Panc1 (cell line): ENCODE data around the gene GCN1. TPM values are rescaled to one million over a fixed set of nuclear protein-coding genes. Genes with fewer than 3 reads are reported as not detected.

Experiments used
- ATAC-seq: fragments of 200-7000 bp; cut with Tn5 transposase; 2 replicates; pipeline ENCODE4 v1.9.1; 2020; ENCODE audit warnings: mild to moderate bottlenecking, moderate library complexity
- BruUV-seq: library from RNA; stranded (reverse); fragments of 400-500 nt; replicated peaks from 2 replicates; lab custom pipeline; 2021; lab: Mats Ljungman, UMichigan
- CTCF ChIA-PET: fragments of 300-600 bp; sonication (Branson Sonifier 250); formaldehyde crosslinking; loops from one replicate; lab custom pipeline; 2022; ENCODE audit warnings: antibody characterized with exemption; lab: Charles Lee
- POLR2A ChIA-PET: fragments of 300-600 bp; sonication (Branson Sonifier 250); formaldehyde crosslinking; loops from one replicate; lab custom pipeline; 2022; ENCODE audit warnings: antibody characterized with exemption; lab: Charles Lee
- DNase-seq: peaks from one replicate; pipeline ENCODE4 v3.0.0-alpha.2; 2010; ENCODE audit warnings: low read depth, low spot score
- H3K27ac ChIP-seq: 2 replicates; pipeline ENCODE4 v1.5.1; 2011; ENCODE audit warnings: mild to moderate bottlenecking, low read length, inconsistent platforms
- H3K27me3 ChIP-seq: fragments of 200-500 bp; sonication (Bioruptor generic); 2 replicates; pipeline ENCODE4 v1.6.0; 2014; ENCODE audit warnings: low read length, inconsistent platforms; ENCODE audit not compliant: control insufficient read depth, insufficient read depth
- H3K36me3 ChIP-seq: fragments of 200-500 bp; sonication (Bioruptor generic); 2 replicates; pipeline ENCODE4 v1.5.1; 2014; ENCODE audit warnings: inconsistent platforms, mild to moderate bottlenecking, low read length, moderate library complexity; ENCODE audit not compliant: control insufficient read depth, insufficient read depth
- H3K4me1 ChIP-seq: 2 replicates; pipeline ENCODE4 v1.5.1; 2011; ENCODE audit warnings: inconsistent platforms, mild to moderate bottlenecking, low read length, moderate library complexity; ENCODE audit not compliant: control insufficient read depth, insufficient read depth
- H3K4me3 ChIP-seq, 2 experiments: 2 replicates each; pipeline ENCODE4 v1.5.1; 2011 to 2012; ENCODE audit warnings: low read depth in 2 of 2, low read length in 2 of 2, mild to moderate bottlenecking in 2 of 2, inconsistent platforms in 1 of 2, moderate library complexity in 1 of 2
- H3K9me3 ChIP-seq: fragments of 200-500 bp; sonication (Bioruptor generic); 2 replicates; pipeline ENCODE4 v1.5.1; 2014; ENCODE audit warnings: low read depth, mild to moderate bottlenecking, inconsistent platforms, low read length, moderate library complexity; ENCODE audit not compliant: control insufficient read depth, insufficient read depth
- CTCF ChIP-seq: fragments of 450-650 bp; IDR thresholded peaks from 2 replicates; pipeline ENCODE4 v1.5.1; 2017; ENCODE audit warnings: mild to moderate bottlenecking
- POLR2AphosphoS5 ChIP-seq: IDR thresholded peaks from 2 replicates; pipeline ENCODE4 v1.6.1; 2012; ENCODE audit warnings: mild to moderate bottlenecking, low read depth, low read length, moderate library complexity
- SIN3A ChIP-seq: IDR thresholded peaks from 2 replicates; pipeline ENCODE4 v1.6.1; 2012; ENCODE audit warnings: low read depth, mild to moderate bottlenecking, low read length, moderate library complexity, borderline replicate concordance; ENCODE audit not compliant: insufficient read depth
- TCF7L2 ChIP-seq: IDR thresholded peaks from 2 replicates; pipeline ENCODE4 v1.6.1; 2011; ENCODE audit warnings: mild to moderate bottlenecking, low read depth, low read length, inconsistent platforms
- in situ Hi-C: cut with HindIII; loops from 2 replicates; pipeline ENCODE4 v1.10.0; 2016; ENCODE audit warnings: low sequenced_read_pairs, low pct_unique_long_range_greater_than_20kb
- intact Hi-C: fragments of 100-400 bp; cut with micrococcal nuclease; formaldehyde crosslinking; loops from one replicate; pipeline ENCODE4 v1.10.0; 2022; ENCODE audit not compliant: unreplicated experiment
- total RNA-seq: library from RNA; stranded (reverse); gene quantifications from one replicate; pipeline ENCODE4 v1.2.1, GENCODE V29; 2021; ENCODE audit not compliant: unreplicated experiment
- TF ChIP-seq, protein P1 (sequence below), 2 experiments: IDR thresholded peaks; 2 replicates each; pipeline ENCODE4 v1.6.1; 2011 to 2012; ENCODE audit warnings: low read depth in 2 of 2, control low read depth in 1 of 2, low read length in 1 of 2, mild to moderate bottlenecking in 1 of 2, moderate library complexity in 1 of 2; ENCODE audit not compliant: insufficient read depth in 1 of 2

GCN1 gene
- total RNA-seq, 1 experiment from 2014 or later: 175 TPM

DNA sequence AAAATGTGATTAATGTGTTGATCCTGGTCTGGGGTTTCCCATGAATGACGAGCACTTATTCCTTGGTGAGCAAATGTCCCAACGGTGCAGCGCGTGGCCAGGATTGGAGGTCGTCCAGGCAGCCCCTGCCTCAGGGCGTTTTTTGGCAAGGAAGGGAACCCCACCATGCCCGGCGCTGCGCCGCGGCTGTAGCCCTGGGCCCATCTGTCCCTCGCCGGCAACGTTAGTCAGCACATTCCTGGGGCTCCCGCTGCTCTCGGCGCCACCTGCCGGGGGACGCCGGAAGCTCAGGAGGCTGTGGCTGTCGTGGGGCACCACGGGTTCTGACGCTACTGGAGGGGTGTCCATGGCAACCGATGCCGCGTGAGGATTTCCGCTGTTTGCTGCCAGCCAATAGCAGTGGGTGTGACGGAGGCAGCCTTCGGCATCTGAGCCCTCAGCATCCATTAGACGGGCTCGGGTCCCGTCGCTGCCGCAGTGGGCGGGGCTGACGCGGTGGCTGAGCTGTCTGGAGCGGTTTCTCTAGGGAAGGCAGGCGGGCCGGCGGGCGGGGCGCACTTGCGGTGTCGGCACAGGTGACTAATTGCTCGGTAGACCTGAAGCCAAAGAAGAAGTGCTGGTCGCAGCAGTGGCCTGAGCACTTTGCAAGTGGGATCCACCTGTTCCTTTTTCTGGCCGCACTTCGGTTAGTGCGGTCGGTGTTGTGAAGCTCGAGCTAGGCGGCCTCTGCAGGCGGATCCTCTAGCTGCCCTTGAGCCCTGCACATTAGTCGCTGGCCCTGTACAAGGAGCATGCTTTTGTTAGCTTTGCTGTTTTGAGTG lies 107.5 kb downstream of the GCN1 start:
- no peaks in the 10 kb centered on the region for H3K9me3 ChIP-seq
- H3K4me3 ChIP-seq: peak overlapping the region; percentile 45 to 61
- ATAC-seq (peak; percentile 96), DNase-seq (peak; percentile 86)
- TF ChIP-seq POLR2AphosphoS5 (peak; percentile 76; the same call in 1 of the 2 replicates), SIN3A (peak; percentile 92; the same call in 1 of the 2 replicates), TCF7L2 (no peak; the same call in 1 of the 2 replicates), CTCF (peak; percentile 98)
- TF ChIP-seq, protein P1, sequence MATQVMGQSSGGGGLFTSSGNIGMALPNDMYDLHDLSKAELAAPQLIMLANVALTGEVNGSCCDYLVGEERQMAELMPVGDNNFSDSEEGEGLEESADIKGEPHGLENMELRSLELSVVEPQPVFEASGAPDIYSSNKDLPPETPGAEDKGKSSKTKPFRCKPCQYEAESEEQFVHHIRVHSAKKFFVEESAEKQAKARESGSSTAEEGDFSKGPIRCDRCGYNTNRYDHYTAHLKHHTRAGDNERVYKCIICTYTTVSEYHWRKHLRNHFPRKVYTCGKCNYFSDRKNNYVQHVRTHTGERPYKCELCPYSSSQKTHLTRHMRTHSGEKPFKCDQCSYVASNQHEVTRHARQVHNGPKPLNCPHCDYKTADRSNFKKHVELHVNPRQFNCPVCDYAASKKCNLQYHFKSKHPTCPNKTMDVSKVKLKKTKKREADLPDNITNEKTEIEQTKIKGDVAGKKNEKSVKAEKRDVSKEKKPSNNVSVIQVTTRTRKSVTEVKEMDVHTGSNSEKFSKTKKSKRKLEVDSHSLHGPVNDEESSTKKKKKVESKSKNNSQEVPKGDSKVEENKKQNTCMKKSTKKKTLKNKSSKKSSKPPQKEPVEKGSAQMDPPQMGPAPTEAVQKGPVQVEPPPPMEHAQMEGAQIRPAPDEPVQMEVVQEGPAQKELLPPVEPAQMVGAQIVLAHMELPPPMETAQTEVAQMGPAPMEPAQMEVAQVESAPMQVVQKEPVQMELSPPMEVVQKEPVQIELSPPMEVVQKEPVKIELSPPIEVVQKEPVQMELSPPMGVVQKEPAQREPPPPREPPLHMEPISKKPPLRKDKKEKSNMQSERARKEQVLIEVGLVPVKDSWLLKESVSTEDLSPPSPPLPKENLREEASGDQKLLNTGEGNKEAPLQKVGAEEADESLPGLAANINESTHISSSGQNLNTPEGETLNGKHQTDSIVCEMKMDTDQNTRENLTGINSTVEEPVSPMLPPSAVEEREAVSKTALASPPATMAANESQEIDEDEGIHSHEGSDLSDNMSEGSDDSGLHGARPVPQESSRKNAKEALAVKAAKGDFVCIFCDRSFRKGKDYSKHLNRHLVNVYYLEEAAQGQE (IDR thresholded peaks at IDR 0.05; ENCODE audit: insufficient read depth in 1 of 2, low read depth in 2 of 2, low read length in 1 of 2): peak in 1 of 2 experiments; percentile 83; a peak in 2 of 4 replicates
- ChIA-PET POLR2A (no interaction called here), CTCF (interaction anchor here (0.9 kb wide), 1 partner anchor 98 kb away, joined by 3 read pairs; the partner anchor contains the start of gene BICDL1)
- intact Hi-C loops (loop anchor here (5.0 kb wide), 1 partner anchor 100 kb away; the partner anchor contains the start of gene BICDL1), in situ Hi-C loops (no loop called here)
- no peaks in the 10 kb centered on the region for H3K27me3 ChIP-seq
- H3K27ac ChIP-seq: peak overlapping the region; percentile 92
- peaks cover 12% of the 10 kb centered on the region for H3K4me1 ChIP-seq
- H3K36me3 ChIP-seq: no peaks in the 10 kb centered on the region
- no TSS peak for BruUV-seq

- ChIA-PET CTCF (no interaction called here), POLR2A (no interaction called here)
- in situ Hi-C loops: no loop called here
- intact Hi-C loops: loop anchor here (5.0 kb wide), 1 partner anchor 99 kb away; the partner anchor contains the start of gene BICDL1
- no peak for DNase-seq
- Histone ChIP-seq H3K27ac (peak overlapping the region; percentile 92), H3K4me3 (peak overlapping the region; percentile 45 to 61; a peak in 2 of 4 replicates), H3K36me3 (no peaks in the 10 kb centered on the region), H3K9me3 (no peaks in the 10 kb centered on the region), H3K4me1 (peaks cover 12% of the 10 kb centered on the region), H3K27me3 (no peaks in the 10 kb centered on the region)
- ATAC-seq: no peak
- no peak for TF ChIP-seq POLR2AphosphoS5
- BruUV-seq: no TSS peak
Observed at GRCh38 chr12:120085920-120086645, 108.4 kb downstream of the GCN1 start.
